Measurements from ENCODE around the gene GGCT.

DNA sequence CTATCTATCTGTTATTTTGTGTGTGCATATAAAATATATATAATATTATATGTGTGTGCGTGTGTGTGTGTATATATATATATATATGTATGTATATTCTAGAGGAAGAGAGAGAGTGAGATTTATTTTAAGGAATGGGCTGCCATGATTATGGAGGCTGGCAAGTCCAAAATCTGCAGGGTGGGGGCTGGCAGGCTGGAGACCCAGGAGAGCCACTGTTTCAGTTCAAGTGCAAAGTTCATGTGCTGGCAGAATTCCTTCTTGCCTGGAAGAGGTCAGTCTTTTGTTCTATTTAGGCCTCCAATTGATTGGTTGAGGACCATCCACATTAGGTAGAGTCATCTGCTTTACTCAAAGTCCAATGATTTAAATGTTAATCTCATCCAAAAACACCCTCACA is 47.7 kb upstream of the GGCT start:
- TF ChIP-seq POLR2A (IDR thresholded peaks at IDR 0.05; ENCODE audit: low read depth, low read length) (no peak), POLR2AphosphoS5 (IDR thresholded peaks at IDR 0.05; ENCODE audit: low read depth, low read length) (no peak)

All from GM12892 (cell line).